Renal pelvis (tissue), 4 donors: ENCODE data around the gene LHFPL3. TPM values are rescaled to one million over a fixed set of nuclear protein-coding genes. Genes with fewer than 3 reads are reported as not detected.

Experiments used
- DNase-seq: peaks from one replicate; pipeline ENCODE4 v3.0.0-alpha.2; 2013
- polyA plus RNA-seq, 3 donors: library from polyadenylated mRNA; unstranded; fragments of 120-200 nt; gene quantifications; one replicate each; pipeline ENCODE4 v1.2.1, GENCODE V29; 2013; ENCODE audit not compliant: insufficient read length in 3 of 3

The LHFPL3 gene
- polyA plus RNA-seq, 3 donors: 4.6 to 9.1 (median 6.2) TPM

GRCh38 chr7:104841798-104842197 is 513.4 kb downstream of the LHFPL3 start:
- no peak for DNase-seq

- DNase-seq: no peak
Observed at GRCh38 chr7:104843198-104843597, 514.8 kb downstream of the LHFPL3 start.

GRCh38 chr7:104845557-104845956 is 517.2 kb downstream of the LHFPL3 start:
- DNase-seq: no peak

- no peak for DNase-seq
Observed at GRCh38 chr7:104846731-104847130, 518.3 kb downstream of the LHFPL3 start.

- DNase-seq: peak; percentile 64
Observed at GRCh38 chr7:104848138-104848990, 520.0 kb downstream of the LHFPL3 start.

GRCh38 chr7:104850374-104850773 is 522.0 kb downstream of the LHFPL3 start:
- no peak for DNase-seq

GRCh38 chr7:104851268-104851667 is 522.9 kb downstream of the LHFPL3 start:
- DNase-seq: no peak

GRCh38 chr7:104852386-104852785 is 524.0 kb downstream of the LHFPL3 start:
- DNase-seq: no peak

GRCh38 chr7:104855861-104856260 is 527.5 kb downstream of the LHFPL3 start:
- peak; percentile 26 for DNase-seq

- no peak for DNase-seq
Observed at GRCh38 chr7:104857458-104858425, 529.3 kb downstream of the LHFPL3 start.

- DNase-seq: no peak
Observed at GRCh38 chr7:104859754-104860426, 531.5 kb downstream of the LHFPL3 start.

GRCh38 chr7:104861729-104862390 is 533.5 kb downstream of the LHFPL3 start:
- no peak for DNase-seq

GRCh38 chr7:104862719-104863118 is 534.3 kb downstream of the LHFPL3 start:
- DNase-seq: no peak

- DNase-seq: no peak
Observed at GRCh38 chr7:104873401-104873800, 545.0 kb downstream of the LHFPL3 start.

GRCh38 chr7:104878577-104878976 is 550.2 kb downstream of the LHFPL3 start:
- DNase-seq: no peak

- DNase-seq: no peak
Observed at GRCh38 chr7:104883248-104883717, 554.9 kb downstream of the LHFPL3 start.

- DNase-seq: peak; percentile 72
Observed at GRCh38 chr7:104883718-104884452, 555.5 kb downstream of the LHFPL3 start.

- no peak for DNase-seq
Observed at GRCh38 chr7:104886651-104887050, 558.2 kb downstream of the LHFPL3 start.

GRCh38 chr7:104890216-104890615 is 561.8 kb downstream of the LHFPL3 start:
- DNase-seq: no peak

- DNase-seq: no peak
Observed at GRCh38 chr7:104891949-104892348, 563.5 kb downstream of the LHFPL3 start.

GRCh38 chr7:104894314-104894713 is 565.9 kb downstream of the LHFPL3 start:
- DNase-seq: no peak
